ENCODE data around the gene ANXA4. TPM values are rescaled to one million over a fixed set of nuclear protein-coding genes. Genes with fewer than 3 reads are reported as not detected.

Gene ANXA4
- polyA plus RNA-seq, 4 donors: 289 to 764 (median 313) TPM

DNA sequence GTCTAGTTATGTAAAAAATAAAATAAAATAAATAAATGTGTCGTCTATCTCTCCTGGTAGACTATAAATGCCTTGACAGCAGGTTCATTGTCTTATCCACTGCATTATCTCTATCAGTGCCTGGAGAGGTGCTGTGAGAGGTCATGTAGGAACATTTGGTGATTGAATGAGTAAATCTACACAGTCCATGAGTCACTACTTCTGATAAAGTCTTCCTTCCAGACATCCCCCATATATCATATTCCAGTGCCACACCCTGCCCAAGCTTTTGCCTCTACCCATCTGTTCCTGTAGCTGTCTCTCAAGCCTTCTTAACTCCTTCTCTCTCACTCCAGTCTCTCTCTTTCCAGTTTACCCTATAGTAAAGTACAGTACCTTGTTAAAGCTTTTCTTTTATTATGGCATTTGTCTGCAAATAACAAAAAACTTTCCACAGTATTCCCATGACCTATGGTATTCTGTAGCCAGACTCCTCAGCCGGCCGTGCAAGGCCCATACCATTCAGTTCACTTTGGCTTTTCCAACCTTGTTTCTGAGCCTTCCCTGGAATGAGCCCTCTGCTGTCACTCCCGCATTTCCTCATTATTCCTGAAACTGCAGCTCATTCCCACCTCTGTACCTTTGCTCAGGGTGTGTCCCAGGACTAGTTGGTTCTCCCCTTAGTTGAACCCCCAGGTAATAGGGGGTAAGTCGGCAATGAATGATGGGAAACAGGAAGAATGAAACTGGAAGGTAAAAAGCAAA is 37.5 kb downstream of the ANXA4 start:
- H3K27ac ChIP-seq (ENCODE audit: low read depth in 1 of 3, low read length in 2 of 3): peak overlapping the region; percentile 87 to 95 (median 92)
- FAIRE-seq (no peak), DNase-seq (peak; percentile 91 to 94)
- no peak overlapping the region for H3K4me3 ChIP-seq (ENCODE audit: low read depth in 1 of 3, low read length in 3 of 3)
- 22 to 62% (median 37%) methylated on average over 5 of the region's 5 CpGs for WGBS, 3 donors
- H3K4me1 ChIP-seq (ENCODE audit: control insufficient read depth in 3 of 3, insufficient read depth in 2 of 3, low read depth in 1 of 3, low read length in 2 of 3): peaks cover 7 to 60% (median 11%) of the 10 kb centered on the region in 3 donors
- H3K36me3 ChIP-seq (ENCODE audit: control insufficient read depth in 3 of 3, insufficient read depth in 2 of 3, low read depth in 1 of 3, low read length in 3 of 3): peaks cover 0 to 19% (median 0%) of the 10 kb centered on the region in 3 donors
- H3K27me3 ChIP-seq (ENCODE audit: control insufficient read depth in 3 of 3, insufficient read depth in 3 of 3, low read length in 3 of 3): no peaks in the 10 kb centered on the region
- H3K9me3 ChIP-seq (ENCODE audit: control insufficient read depth in 2 of 2, insufficient read depth in 1 of 2, low read depth in 1 of 2, low read length in 1 of 2): peaks cover 0 to 15% of the 10 kb centered on the region in 2 donors

DNA sequence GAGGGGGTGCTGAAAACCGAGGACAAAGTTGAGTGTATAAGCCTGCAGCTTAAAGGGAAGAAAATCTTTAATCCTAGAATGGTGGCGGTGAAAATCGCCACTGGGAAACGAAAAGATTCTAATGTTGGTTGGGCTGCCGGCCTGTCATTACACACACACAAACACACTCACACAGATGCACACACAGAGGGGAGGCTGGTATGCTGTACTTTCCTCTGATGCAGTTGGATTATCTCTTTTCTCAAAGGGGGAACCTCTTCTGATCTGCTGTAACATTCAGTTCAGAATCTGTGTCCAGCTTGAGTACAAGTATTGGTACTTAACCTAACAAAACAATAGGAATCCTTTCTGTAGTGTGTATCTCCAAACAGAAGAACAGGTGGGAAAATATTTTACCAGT is 39.0 kb downstream of the ANXA4 start:
- WGBS, 3 donors: 16 to 49% (median 26%) methylated on average over 5 of the region's 5 CpGs
- H3K4me1 ChIP-seq (ENCODE audit: control insufficient read depth in 3 of 3, insufficient read depth in 2 of 3, low read depth in 1 of 3, low read length in 2 of 3): peaks cover 0 to 67% (median 9%) of the 10 kb centered on the region in 3 donors

DNA sequence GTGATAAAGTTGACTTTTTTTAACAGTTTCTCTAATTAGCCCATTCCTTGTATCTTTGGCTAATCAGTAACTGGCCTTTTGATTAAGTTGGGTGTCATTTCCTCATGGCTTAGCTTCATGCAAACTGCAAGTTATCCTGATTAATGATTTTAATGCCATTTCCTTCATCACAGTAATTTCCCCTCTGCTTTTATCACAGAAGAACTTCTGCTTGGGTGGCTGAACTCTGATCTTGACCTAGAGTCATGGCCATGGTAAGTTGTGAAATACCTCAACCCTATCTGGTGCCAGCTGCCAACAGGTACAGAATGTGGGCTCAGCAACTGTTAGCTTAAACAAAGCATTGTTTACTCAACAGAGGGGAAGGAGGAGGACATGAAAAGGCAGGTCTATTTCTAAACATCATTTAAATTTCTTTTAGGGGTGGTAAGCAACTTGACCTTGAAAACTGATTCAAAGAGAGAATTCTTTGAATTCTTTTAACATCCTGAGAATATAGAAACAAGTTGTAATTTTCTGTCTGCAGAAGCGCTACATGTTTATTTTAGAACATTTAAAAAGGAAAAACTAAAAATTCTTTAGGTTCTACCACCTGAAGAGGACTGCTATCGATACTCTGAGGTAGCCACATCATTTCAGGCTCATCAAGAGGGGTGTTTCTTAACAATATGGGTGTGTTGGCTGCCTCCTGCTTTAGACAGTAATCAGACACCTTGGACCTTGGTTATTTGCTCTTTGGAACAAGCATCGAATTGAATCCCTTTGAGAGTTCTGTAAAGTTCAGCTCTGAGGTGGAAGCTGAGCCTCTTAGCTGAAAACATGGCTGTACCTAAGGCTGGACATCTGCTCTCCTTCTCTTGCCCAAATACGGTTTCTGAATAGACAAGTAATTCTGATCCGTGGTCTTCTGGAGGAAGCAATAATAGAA is 39.7 kb downstream of the ANXA4 start:
- FAIRE-seq (peak; percentile 5), DNase-seq (peak; percentile 91 to 95)
- H3K4me3 ChIP-seq (ENCODE audit: low read depth in 1 of 3, low read length in 3 of 3): no peak overlapping the region
- peaks cover 0 to 72% (median 6%) of the 10 kb centered on the region in 3 donors for H3K4me1 ChIP-seq (ENCODE audit: control insufficient read depth in 3 of 3, insufficient read depth in 2 of 3, low read depth in 1 of 3, low read length in 2 of 3)
- no peaks in the 10 kb centered on the region for H3K27me3 ChIP-seq (ENCODE audit: control insufficient read depth in 3 of 3, insufficient read depth in 3 of 3, low read length in 3 of 3)
- 14 to 47% (median 29%) methylated on average over 5 of the region's 5 CpGs for WGBS, 3 donors
- peak overlapping the region; percentile 79 to 92 (median 87) for H3K27ac ChIP-seq (ENCODE audit: low read depth in 1 of 3, low read length in 2 of 3)
- peaks cover 0 to 27% (median 2%) of the 10 kb centered on the region in 3 donors for H3K36me3 ChIP-seq (ENCODE audit: control insufficient read depth in 3 of 3, insufficient read depth in 2 of 3, low read depth in 1 of 3, low read length in 3 of 3)
- peaks cover 0 to 4% of the 10 kb centered on the region in 2 donors for H3K9me3 ChIP-seq (ENCODE audit: control insufficient read depth in 2 of 2, insufficient read depth in 1 of 2, low read depth in 1 of 2, low read length in 1 of 2)

More for the DNA sequence above, 39.0 kb downstream of the ANXA4 start:
- Histone ChIP-seq H3K4me3 (ENCODE audit: low read depth in 1 of 3, low read length in 3 of 3) (no peak overlapping the region), H3K36me3 (ENCODE audit: control insufficient read depth in 3 of 3, insufficient read depth in 2 of 3, low read depth in 1 of 3, low read length in 3 of 3) (peaks cover 0 to 27% (median 2%) of the 10 kb centered on the region in 3 donors), H3K27ac (ENCODE audit: low read depth in 1 of 3, low read length in 2 of 3) (peak overlapping the region; percentile 87 to 95 (median 92)), H3K9me3 (ENCODE audit: control insufficient read depth in 2 of 2, insufficient read depth in 1 of 2, low read depth in 1 of 2, low read length in 1 of 2) (peaks cover 0 to 10% of the 10 kb centered on the region in 2 donors), H3K27me3 (ENCODE audit: control insufficient read depth in 3 of 3, insufficient read depth in 3 of 3, low read length in 3 of 3) (no peaks in the 10 kb centered on the region)
- FAIRE-seq (no peak), DNase-seq (no peak)

DNA sequence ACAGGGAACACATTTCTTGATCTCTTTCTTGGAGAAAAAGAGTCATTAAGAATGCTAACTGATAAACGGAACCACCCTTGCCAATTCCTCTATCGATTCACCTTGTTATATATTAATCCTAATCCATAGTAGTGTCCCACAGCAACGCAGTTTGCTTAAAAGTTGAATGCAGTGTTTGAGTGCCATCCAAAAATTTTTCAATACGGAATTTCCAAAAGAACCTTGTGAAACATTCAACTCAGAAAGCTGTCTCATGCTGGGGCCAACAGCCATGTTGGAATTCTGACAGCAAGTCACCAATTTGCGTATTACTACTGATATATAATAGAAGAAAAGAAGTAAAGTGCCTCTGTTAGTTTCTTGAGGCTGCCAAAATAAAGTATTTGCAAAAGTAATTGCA is 42.3 kb downstream of the ANXA4 start:
- 27 to 73% (median 52%) methylated on average over 5 of the region's 5 CpGs for WGBS, 3 donors
- no peak for DNase-seq
- H3K27ac ChIP-seq (ENCODE audit: low read depth in 1 of 3, low read length in 2 of 3): peak overlapping the region in 1 of 3 donors; percentile 6
- peaks cover 3 to 34% (median 8%) of the 10 kb centered on the region in 3 donors for H3K36me3 ChIP-seq (ENCODE audit: control insufficient read depth in 3 of 3, insufficient read depth in 2 of 3, low read depth in 1 of 3, low read length in 3 of 3)
- no peak for FAIRE-seq
- H3K9me3 ChIP-seq (ENCODE audit: control insufficient read depth in 2 of 2, insufficient read depth in 1 of 2, low read depth in 1 of 2, low read length in 1 of 2): no peaks in the 10 kb centered on the region
- H3K4me3 ChIP-seq (ENCODE audit: low read depth in 1 of 3, low read length in 3 of 3): no peak overlapping the region
- H3K27me3 ChIP-seq (ENCODE audit: control insufficient read depth in 3 of 3, insufficient read depth in 3 of 3, low read length in 3 of 3): no peaks in the 10 kb centered on the region
- peaks cover under 1 to 57% (median 3%) of the 10 kb centered on the region in 3 donors for H3K4me1 ChIP-seq (ENCODE audit: control insufficient read depth in 3 of 3, insufficient read depth in 2 of 3, low read depth in 1 of 3, low read length in 2 of 3)

DNA sequence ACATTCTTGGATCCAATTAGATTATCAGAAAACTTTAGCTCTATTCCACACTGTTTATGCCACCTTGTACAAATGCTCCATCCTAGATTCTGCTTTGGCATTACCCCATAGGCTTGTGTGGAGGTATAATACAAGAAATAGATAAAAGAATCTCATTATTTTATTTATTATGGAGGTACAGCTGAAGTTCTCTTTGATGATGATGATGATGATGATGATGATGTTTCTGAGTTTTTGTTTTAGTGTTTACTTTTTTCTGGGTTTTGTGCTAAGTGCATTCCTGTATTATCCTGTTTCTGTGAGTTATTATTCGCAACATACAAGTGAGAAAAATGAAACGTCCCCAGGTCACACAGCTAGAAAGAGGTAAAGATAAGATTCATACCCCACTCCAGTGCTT is 43.4 kb downstream of the ANXA4 start:
- peaks cover 6 to 40% (median 14%) of the 10 kb centered on the region in 3 donors for H3K36me3 ChIP-seq (ENCODE audit: control insufficient read depth in 3 of 3, insufficient read depth in 2 of 3, low read depth in 1 of 3, low read length in 3 of 3)
- WGBS, 3 donors: 91 to 98% (median 94%) methylated on average over 2 of the region's 2 CpGs
- no peak overlapping the region for H3K4me3 ChIP-seq (ENCODE audit: low read depth in 1 of 3, low read length in 3 of 3)
- H3K9me3 ChIP-seq (ENCODE audit: control insufficient read depth in 2 of 2, insufficient read depth in 1 of 2, low read depth in 1 of 2, low read length in 1 of 2): no peaks in the 10 kb centered on the region
- DNase-seq (no peak), FAIRE-seq (no peak)
- peak overlapping the region in 1 of 3 donors; percentile 20 for H3K27ac ChIP-seq (ENCODE audit: low read depth in 1 of 3, low read length in 2 of 3)
- no peaks in the 10 kb centered on the region for H3K27me3 ChIP-seq (ENCODE audit: control insufficient read depth in 3 of 3, insufficient read depth in 3 of 3, low read length in 3 of 3)
- H3K4me1 ChIP-seq (ENCODE audit: control insufficient read depth in 3 of 3, insufficient read depth in 2 of 3, low read depth in 1 of 3, low read length in 2 of 3): peaks cover 4 to 57% (median 5%) of the 10 kb centered on the region in 3 donors

DNA sequence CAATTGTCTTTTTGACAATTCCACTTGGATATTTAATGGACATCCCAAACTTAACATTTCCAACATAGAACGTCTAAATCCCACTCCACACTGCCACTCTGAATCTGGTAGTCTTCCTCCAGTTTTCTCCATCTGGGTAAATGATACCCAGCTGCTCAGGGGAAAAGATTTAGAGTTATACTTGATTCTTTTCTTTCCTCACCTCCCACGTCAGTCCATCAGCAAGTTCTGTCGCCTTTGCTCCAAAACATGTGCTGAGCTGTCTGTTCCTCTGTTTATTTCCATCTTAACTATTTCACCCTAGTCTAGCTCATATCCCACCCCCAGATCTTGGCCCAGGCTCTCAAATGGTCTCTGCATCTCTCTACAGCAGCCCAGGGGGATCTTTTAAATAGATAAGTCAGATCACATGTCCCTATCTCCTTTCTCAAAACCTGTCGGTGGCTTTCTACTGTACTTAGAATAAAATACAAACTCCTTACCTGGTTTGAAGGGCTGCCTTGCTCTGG is 44.2 kb downstream of the ANXA4 start:
- peaks cover 6 to 40% (median 17%) of the 10 kb centered on the region in 3 donors for H3K36me3 ChIP-seq (ENCODE audit: control insufficient read depth in 3 of 3, insufficient read depth in 2 of 3, low read depth in 1 of 3, low read length in 3 of 3)
- WGBS, 3 donors: 85 to 89% (median 86%) methylated on average over 4 of the region's 4 CpGs
- H3K27me3 ChIP-seq (ENCODE audit: control insufficient read depth in 3 of 3, insufficient read depth in 3 of 3, low read length in 3 of 3): no peaks in the 10 kb centered on the region
- no peaks in the 10 kb centered on the region for H3K9me3 ChIP-seq (ENCODE audit: control insufficient read depth in 2 of 2, insufficient read depth in 1 of 2, low read depth in 1 of 2, low read length in 1 of 2)
- DNase-seq: no peak
- no peak overlapping the region for H3K4me3 ChIP-seq (ENCODE audit: low read depth in 1 of 3, low read length in 3 of 3)
- FAIRE-seq: no peak
- peak overlapping the region in 1 of 3 donors; percentile 27 for H3K27ac ChIP-seq (ENCODE audit: low read depth in 1 of 3, low read length in 2 of 3)
- peaks cover 4 to 56% (median 5%) of the 10 kb centered on the region in 3 donors for H3K4me1 ChIP-seq (ENCODE audit: control insufficient read depth in 3 of 3, insufficient read depth in 2 of 3, low read depth in 1 of 3, low read length in 2 of 3)

DNA sequence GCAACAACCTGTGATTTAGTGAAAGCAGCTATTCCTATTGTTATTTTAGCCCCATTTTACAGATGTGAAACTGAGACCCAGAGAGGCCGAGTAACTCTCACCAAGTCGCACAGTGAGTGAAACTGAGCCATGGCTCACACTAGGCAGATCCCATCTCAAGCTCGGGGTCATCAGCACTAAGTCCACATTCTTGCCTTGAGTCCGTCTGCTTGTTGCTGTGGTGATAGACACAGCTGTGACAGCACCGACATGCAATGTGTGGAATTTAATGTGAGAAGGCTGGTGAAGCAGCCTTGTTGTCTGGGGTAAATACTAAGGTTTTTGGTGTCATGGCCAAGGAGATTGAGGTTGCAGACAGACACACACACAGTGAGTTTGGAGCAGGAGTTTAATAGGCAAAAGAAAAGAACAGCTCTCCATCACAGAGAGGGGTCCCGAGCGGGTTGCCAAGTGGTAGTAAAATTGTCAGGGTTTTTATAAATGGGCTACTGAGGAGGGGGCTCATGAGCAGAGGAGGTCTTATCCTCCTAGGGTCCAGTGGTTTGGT is 47.3 kb downstream of the ANXA4 start:
- Histone ChIP-seq H3K27ac (ENCODE audit: low read depth in 1 of 3, low read length in 2 of 3) (peak overlapping the region in 2 of 3 donors; percentile 70 to 76), H3K27me3 (ENCODE audit: control insufficient read depth in 3 of 3, insufficient read depth in 3 of 3, low read length in 3 of 3) (no peaks in the 10 kb centered on the region), H3K4me1 (ENCODE audit: control insufficient read depth in 3 of 3, insufficient read depth in 2 of 3, low read depth in 1 of 3, low read length in 2 of 3) (peaks cover 2 to 44% (median 4%) of the 10 kb centered on the region in 3 donors), H3K36me3 (ENCODE audit: control insufficient read depth in 3 of 3, insufficient read depth in 2 of 3, low read depth in 1 of 3, low read length in 3 of 3) (peaks cover 6 to 48% (median 21%) of the 10 kb centered on the region in 3 donors), H3K4me3 (ENCODE audit: low read depth in 1 of 3, low read length in 3 of 3) (no peak overlapping the region), H3K9me3 (ENCODE audit: control insufficient read depth in 2 of 2, insufficient read depth in 1 of 2, low read depth in 1 of 2, low read length in 1 of 2) (no peaks in the 10 kb centered on the region)
- WGBS, 3 donors: 60 to 83% (median 78%) methylated on average over 7 of the region's 7 CpGs
- peak in 1 of 2 donors; percentile 82 for DNase-seq
- FAIRE-seq: no peak

Measured in small intestine (tissue), 7 donors.